HEK293 (cell line): Measurements from ENCODE around the gene UBL7.

Experiments
- CTCF ChIA-PET: fragments of 350-600 bp; formaldehyde crosslinking; extraction: SDS; loops from one replicate; lab custom pipeline; 2021; ENCODE audit warnings: antibody characterized with exemption; lab: Yijun Ruan, JAX
- POLR2A ChIA-PET: fragments of 300-600 bp; formaldehyde crosslinking; extraction: SDS; loops from one replicate; lab custom pipeline; 2020; ENCODE audit warnings: antibody characterized with exemption, inconsistent platforms; lab: Yijun Ruan, JAX
- H3K27ac ChIP-seq: fragments of 200-500 bp; sonication (Bioruptor generic); 2 replicates; pipeline ENCODE4 v1.5.1; 2014; ENCODE audit warnings: low read depth, low read length, control low read depth, inconsistent platforms; ENCODE audit errors: extremely low read depth
- H3K36me3 ChIP-seq, 2 experiments: fragments of 200-500 bp in 1 of 2; sonication (Bioruptor generic) in 1 of 2; 1 replicate in 1 of 2; 2 replicates in 1 of 2; pipeline ENCODE4 v1.5.1; 2014 to 2017; ENCODE audit warnings: inconsistent platforms in 2 of 2, low read length in 2 of 2; ENCODE audit not compliant: control insufficient read depth in 2 of 2, insufficient read depth in 1 of 2
- H3K4me1 ChIP-seq: fragments of 200-500 bp; sonication (Bioruptor generic); 2 replicates; pipeline ENCODE4 v1.5.1; 2014; ENCODE audit warnings: mild to moderate bottlenecking, low read length, inconsistent platforms; ENCODE audit not compliant: control insufficient read depth, insufficient read depth
- H3K4me3 ChIP-seq: 2 replicates; pipeline ENCODE4 v1.5.1; 2011; ENCODE audit warnings: low read depth, mild to moderate bottlenecking, control low read depth, low read length, moderate library complexity
- H3K9me3 ChIP-seq: fragments of 200-500 bp; sonication (Bioruptor generic); 2 replicates; pipeline ENCODE4 v1.5.1; 2014; ENCODE audit warnings: low read depth, low read length, inconsistent platforms; ENCODE audit not compliant: control insufficient read depth, insufficient read depth
- IKZF3 ChIP-seq: fragments of 450-650 bp; IDR thresholded peaks from 2 replicates; pipeline ENCODE4 v1.5.0; 2018; ENCODE audit warnings: missing biosample characterization, mild to moderate bottlenecking, missing genetic modification characterization, moderate library complexity
- ZIC2 ChIP-seq: fragments of 450-650 bp; formaldehyde crosslinking; IDR thresholded peaks from 2 replicates; pipeline ENCODE4 v1.5.1; 2016; ENCODE audit warnings: missing biosample characterization, missing genetic modification characterization
- ZNF138 ChIP-seq: fragments of 450-650 bp; formaldehyde crosslinking; IDR thresholded peaks from 2 replicates; pipeline ENCODE4 v1.5.1; 2016; ENCODE audit warnings: missing biosample characterization, missing genetic modification characterization, borderline replicate concordance
- ZNF19 ChIP-seq: fragments of 450-650 bp; formaldehyde crosslinking; IDR thresholded peaks from 2 replicates; pipeline ENCODE4; 2016; ENCODE audit warnings: missing biosample characterization, missing genetic modification characterization, low read depth
- ZNF221 ChIP-seq: fragments of 450-650 bp; formaldehyde crosslinking; IDR thresholded peaks from 2 replicates; pipeline ENCODE4 v1.5.1; 2017; ENCODE audit warnings: missing biosample characterization, missing genetic modification characterization, borderline replicate concordance
- ZNF239 ChIP-seq: fragments of 450-650 bp; formaldehyde crosslinking; IDR thresholded peaks from 2 replicates; pipeline ENCODE4 v1.5.1; 2016; ENCODE audit warnings: missing biosample characterization, missing genetic modification characterization
- ZNF266 ChIP-seq: fragments of 450-650 bp; formaldehyde crosslinking; IDR thresholded peaks from 2 replicates; pipeline ENCODE4 v1.5.1; 2016; ENCODE audit warnings: missing biosample characterization, missing genetic modification characterization, low read depth
- ZNF501 ChIP-seq: fragments of 450-650 bp; formaldehyde crosslinking; IDR thresholded peaks from 2 replicates; pipeline ENCODE4 v1.5.1; 2016; ENCODE audit warnings: missing biosample characterization, missing genetic modification characterization
- ZNF513 ChIP-seq: fragments of 450-650 bp; IDR thresholded peaks from 2 replicates; pipeline ENCODE4 v1.5.1; 2018; ENCODE audit warnings: missing biosample characterization, missing genetic modification characterization
- ZNF561 ChIP-seq: fragments of 450-650 bp; IDR thresholded peaks from 2 replicates; pipeline ENCODE4 v1.5.1; 2018; ENCODE audit warnings: missing biosample characterization, missing genetic modification characterization, borderline replicate concordance
- ZNF585B ChIP-seq: fragments of 450-650 bp; formaldehyde crosslinking; IDR thresholded peaks from 2 replicates; pipeline ENCODE4 v1.5.1; 2016; ENCODE audit warnings: missing biosample characterization, missing genetic modification characterization
- ZNF664 ChIP-seq: fragments of 450-650 bp; formaldehyde crosslinking; IDR thresholded peaks from 2 replicates; pipeline ENCODE4 v1.5.1; 2016; ENCODE audit warnings: missing biosample characterization, missing genetic modification characterization
- TF ChIP-seq, protein P1 (sequence below): sonication (generic); formaldehyde crosslinking; IDR thresholded peaks from 2 replicates; pipeline ENCODE4 v1.8.1; 2022; ENCODE audit warnings: mild to moderate bottlenecking, moderate library complexity, missing genetic modification reagents
- TF ChIP-seq, protein P2 (sequence below): fragments of 450-650 bp; formaldehyde crosslinking; IDR thresholded peaks from 2 replicates; pipeline ENCODE4 v1.5.0; 2017; ENCODE audit warnings: missing biosample characterization, missing genetic modification characterization, borderline replicate concordance

Gene UBL7

GRCh38 chr15:74424901-74425528, 35.9 kb downstream of the UBL7 start:
- Histone ChIP-seq H3K4me3 (no peak overlapping the region), H3K27ac (no peak overlapping the region), H3K4me1 (no peaks in the 10 kb centered on the region), H3K9me3 (no peaks in the 10 kb centered on the region), H3K36me3 (no peaks in the 10 kb centered on the region)
- POLR2A ChIA-PET, result no interaction called here
- CTCF ChIA-PET, result interaction anchor here (0.6 to 0.9 kb wide), 2 partner anchors 14 to 43 kb away, joined by 3 to 7 read pairs; no protein-coding TSS in a partner anchor
- peak; percentile 83 for TF ChIP-seq ZNF664
- TF ChIP-seq ZNF513 (tag by site-specific recombination), result peak; percentile 78
- no peak for TF ChIP-seq ZNF138
- TF ChIP-seq ZIC2 (tag by site-specific recombination), result peak; percentile 76; the same call in 1 of the 2 replicates
- no peak for TF ChIP-seq ZNF19 (tag by site-specific recombination)

- TF ChIP-seq ZNF561 (tag by site-specific recombination) (no peak), ZNF585B (tag by site-specific recombination) (no peak), ZNF221 (tag by site-specific recombination) (no peak), IKZF3 (tag by site-specific recombination) (no peak), ZNF266 (tag by site-specific recombination) (no peak), ZNF138 (no peak), ZNF501 (tag by site-specific recombination) (no peak), ZNF239 (tag by site-specific recombination) (no peak)
- TF ChIP-seq, protein P1, sequence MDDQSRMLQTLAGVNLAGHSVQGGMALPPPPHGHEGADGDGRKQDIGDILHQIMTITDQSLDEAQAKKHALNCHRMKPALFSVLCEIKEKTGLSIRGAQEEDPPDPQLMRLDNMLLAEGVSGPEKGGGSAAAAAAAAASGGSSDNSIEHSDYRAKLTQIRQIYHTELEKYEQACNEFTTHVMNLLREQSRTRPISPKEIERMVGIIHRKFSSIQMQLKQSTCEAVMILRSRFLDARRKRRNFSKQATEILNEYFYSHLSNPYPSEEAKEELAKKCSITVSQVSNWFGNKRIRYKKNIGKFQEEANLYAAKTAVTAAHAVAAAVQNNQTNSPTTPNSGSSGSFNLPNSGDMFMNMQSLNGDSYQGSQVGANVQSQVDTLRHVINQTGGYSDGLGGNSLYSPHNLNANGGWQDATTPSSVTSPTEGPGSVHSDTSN (CRISPR knock-in tag), result no peak
- TF ChIP-seq, protein P2, sequence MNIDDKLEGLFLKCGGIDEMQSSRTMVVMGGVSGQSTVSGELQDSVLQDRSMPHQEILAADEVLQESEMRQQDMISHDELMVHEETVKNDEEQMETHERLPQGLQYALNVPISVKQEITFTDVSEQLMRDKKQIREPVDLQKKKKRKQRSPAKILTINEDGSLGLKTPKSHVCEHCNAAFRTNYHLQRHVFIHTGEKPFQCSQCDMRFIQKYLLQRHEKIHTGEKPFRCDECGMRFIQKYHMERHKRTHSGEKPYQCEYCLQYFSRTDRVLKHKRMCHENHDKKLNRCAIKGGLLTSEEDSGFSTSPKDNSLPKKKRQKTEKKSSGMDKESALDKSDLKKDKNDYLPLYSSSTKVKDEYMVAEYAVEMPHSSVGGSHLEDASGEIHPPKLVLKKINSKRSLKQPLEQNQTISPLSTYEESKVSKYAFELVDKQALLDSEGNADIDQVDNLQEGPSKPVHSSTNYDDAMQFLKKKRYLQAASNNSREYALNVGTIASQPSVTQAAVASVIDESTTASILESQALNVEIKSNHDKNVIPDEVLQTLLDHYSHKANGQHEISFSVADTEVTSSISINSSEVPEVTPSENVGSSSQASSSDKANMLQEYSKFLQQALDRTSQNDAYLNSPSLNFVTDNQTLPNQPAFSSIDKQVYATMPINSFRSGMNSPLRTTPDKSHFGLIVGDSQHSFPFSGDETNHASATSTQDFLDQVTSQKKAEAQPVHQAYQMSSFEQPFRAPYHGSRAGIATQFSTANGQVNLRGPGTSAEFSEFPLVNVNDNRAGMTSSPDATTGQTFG (tag by site-specific recombination), result no peak
- Histone ChIP-seq H3K36me3 (no peaks in the 10 kb centered on the region), H3K9me3 (no peaks in the 10 kb centered on the region), H3K4me1 (no peaks in the 10 kb centered on the region), H3K27ac (no peak overlapping the region), H3K4me3 (no peak overlapping the region)
- POLR2A ChIA-PET, result no interaction called here
- CTCF ChIA-PET, result interaction anchor here (0.6 to 1.7 kb wide), 3 partner anchors 16 to 376 kb away, joined by 3 to 5 read pairs (median 4); no protein-coding TSS in a partner anchor
Measured at GRCh38 chr15:74423431-74424257, 37.3 kb downstream of the UBL7 start.
